Measurements from ENCODE around the gene BAHD1. TPM values are rescaled to one million over a fixed set of nuclear protein-coding genes. Genes with fewer than 3 reads are reported as not detected.
A peak's percentile ranks its signal among the peaks of the same experiment; 100 is the strongest.

The BAHD1 gene
- total and polyA plus RNA-seq, 2 experiments from 2014 or later: 11.2 to 40.1 TPM

DNA sequence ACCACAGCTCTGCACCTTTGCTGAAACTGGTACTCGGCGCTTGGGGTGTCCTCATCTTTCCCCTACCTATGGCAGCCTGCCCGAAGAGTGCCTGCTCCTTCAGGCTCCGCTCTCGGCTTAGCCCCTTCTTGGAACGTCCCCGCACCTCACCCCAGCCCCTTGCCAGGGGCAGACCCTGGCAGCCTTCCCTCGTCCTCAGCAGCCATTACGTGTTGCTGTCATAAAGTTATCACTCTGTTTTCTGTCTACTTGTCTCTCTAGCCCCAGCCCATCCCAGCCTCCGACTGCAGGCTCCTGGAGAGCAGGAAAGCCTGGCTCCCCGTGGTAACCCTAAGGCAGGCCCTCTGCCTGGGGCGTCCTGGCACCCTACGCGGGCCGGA lies 5.1 kb upstream of the BAHD1 start:
- Histone ChIP-seq H3K36me3 (ENCODE audit: insufficient read depth) (no peaks in the 10 kb centered on the region), H4K20me1 (replicated peaks; ENCODE audit: insufficient read depth) (no peaks in the 10 kb centered on the region), H3K4me2 (peak overlapping the region; percentile 100), H3K9me2 (ENCODE audit: insufficient read depth) (no peaks in the 10 kb centered on the region), H3K4me3 (peak overlapping the region; percentile 82), H3K79me2 (replicated peaks; ENCODE audit: insufficient read depth) (0 out of 2 replicates have a peak, but pooled peaks cover 2% of the 10 kb centered on the region), H3K4me1 (ENCODE audit: insufficient read depth) (peaks cover 36% of the 10 kb centered on the region), H3K27ac (ENCODE audit: low read depth) (no peak overlapping the region), H2AFZ (peak overlapping the region; percentile 94), H3K27me3 (ENCODE audit: insufficient read depth) (peaks cover 38% of the 10 kb centered on the region), H3F3A (replicated peaks; ENCODE audit: low read depth) (0 out of 2 replicates have a peak, but pooled peaks cover 9% of the 10 kb centered on the region)
- Mint-ChIP-seq H3K4me3 (peak overlapping the region; percentile 70), H3K4me1 (peaks cover 38% of the 10 kb centered on the region), H3K9me3 (no peaks in the 10 kb centered on the region), H3K36me3 (ENCODE audit: low read depth) (no peaks in the 10 kb centered on the region), H3K27ac (no peak overlapping the region), H3K27me3 (ENCODE audit: insufficient read depth, low read depth, poor library complexity) (peaks cover 46% of the 10 kb centered on the region)
- DNase-seq (ENCODE audit: low spot score): no peak
- ATAC-seq: no peak; the same call in 2 of the 3 replicates
- TF ChIP-seq EZH2 (IDR thresholded peaks at IDR 0.05; ENCODE audit: low read depth, unreplicated experiment) (no peak), ZNF331 (CRISPR knock-in tag; IDR thresholded peaks at IDR 0.05; ENCODE audit: low read depth) (no peak), NANOG (IDR thresholded peaks at IDR 0.05; ENCODE audit: borderline replicate concordance) (no peak), JUNB (IDR thresholded peaks at IDR 0.05; ENCODE audit: unreplicated experiment) (no peak), STAT1 (IDR thresholded peaks at IDR 0.05; ENCODE audit: unreplicated experiment) (no peak), EZH2phosphoT487 (IDR thresholded peaks at IDR 0.05; ENCODE audit: unreplicated experiment) (no peak), POLR2AphosphoS5 (IDR thresholded peaks at IDR 0.05; ENCODE audit: low read depth) (no peak), ZNF114 (CRISPR knock-in tag; IDR thresholded peaks at IDR 0.05) (no peak), CREB1 (CRISPR knock-in tag; IDR thresholded peaks at IDR 0.05; ENCODE audit: low read depth) (no peak)
- TF ChIP-seq, protein P1, sequence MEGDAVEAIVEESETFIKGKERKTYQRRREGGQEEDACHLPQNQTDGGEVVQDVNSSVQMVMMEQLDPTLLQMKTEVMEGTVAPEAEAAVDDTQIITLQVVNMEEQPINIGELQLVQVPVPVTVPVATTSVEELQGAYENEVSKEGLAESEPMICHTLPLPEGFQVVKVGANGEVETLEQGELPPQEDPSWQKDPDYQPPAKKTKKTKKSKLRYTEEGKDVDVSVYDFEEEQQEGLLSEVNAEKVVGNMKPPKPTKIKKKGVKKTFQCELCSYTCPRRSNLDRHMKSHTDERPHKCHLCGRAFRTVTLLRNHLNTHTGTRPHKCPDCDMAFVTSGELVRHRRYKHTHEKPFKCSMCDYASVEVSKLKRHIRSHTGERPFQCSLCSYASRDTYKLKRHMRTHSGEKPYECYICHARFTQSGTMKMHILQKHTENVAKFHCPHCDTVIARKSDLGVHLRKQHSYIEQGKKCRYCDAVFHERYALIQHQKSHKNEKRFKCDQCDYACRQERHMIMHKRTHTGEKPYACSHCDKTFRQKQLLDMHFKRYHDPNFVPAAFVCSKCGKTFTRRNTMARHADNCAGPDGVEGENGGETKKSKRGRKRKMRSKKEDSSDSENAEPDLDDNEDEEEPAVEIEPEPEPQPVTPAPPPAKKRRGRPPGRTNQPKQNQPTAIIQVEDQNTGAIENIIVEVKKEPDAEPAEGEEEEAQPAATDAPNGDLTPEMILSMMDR (conservative IDR thresholded peaks at IDR 0.05; ENCODE audit: low read depth in 2 of 2): no peak
- TF ChIP-seq, protein P2, sequence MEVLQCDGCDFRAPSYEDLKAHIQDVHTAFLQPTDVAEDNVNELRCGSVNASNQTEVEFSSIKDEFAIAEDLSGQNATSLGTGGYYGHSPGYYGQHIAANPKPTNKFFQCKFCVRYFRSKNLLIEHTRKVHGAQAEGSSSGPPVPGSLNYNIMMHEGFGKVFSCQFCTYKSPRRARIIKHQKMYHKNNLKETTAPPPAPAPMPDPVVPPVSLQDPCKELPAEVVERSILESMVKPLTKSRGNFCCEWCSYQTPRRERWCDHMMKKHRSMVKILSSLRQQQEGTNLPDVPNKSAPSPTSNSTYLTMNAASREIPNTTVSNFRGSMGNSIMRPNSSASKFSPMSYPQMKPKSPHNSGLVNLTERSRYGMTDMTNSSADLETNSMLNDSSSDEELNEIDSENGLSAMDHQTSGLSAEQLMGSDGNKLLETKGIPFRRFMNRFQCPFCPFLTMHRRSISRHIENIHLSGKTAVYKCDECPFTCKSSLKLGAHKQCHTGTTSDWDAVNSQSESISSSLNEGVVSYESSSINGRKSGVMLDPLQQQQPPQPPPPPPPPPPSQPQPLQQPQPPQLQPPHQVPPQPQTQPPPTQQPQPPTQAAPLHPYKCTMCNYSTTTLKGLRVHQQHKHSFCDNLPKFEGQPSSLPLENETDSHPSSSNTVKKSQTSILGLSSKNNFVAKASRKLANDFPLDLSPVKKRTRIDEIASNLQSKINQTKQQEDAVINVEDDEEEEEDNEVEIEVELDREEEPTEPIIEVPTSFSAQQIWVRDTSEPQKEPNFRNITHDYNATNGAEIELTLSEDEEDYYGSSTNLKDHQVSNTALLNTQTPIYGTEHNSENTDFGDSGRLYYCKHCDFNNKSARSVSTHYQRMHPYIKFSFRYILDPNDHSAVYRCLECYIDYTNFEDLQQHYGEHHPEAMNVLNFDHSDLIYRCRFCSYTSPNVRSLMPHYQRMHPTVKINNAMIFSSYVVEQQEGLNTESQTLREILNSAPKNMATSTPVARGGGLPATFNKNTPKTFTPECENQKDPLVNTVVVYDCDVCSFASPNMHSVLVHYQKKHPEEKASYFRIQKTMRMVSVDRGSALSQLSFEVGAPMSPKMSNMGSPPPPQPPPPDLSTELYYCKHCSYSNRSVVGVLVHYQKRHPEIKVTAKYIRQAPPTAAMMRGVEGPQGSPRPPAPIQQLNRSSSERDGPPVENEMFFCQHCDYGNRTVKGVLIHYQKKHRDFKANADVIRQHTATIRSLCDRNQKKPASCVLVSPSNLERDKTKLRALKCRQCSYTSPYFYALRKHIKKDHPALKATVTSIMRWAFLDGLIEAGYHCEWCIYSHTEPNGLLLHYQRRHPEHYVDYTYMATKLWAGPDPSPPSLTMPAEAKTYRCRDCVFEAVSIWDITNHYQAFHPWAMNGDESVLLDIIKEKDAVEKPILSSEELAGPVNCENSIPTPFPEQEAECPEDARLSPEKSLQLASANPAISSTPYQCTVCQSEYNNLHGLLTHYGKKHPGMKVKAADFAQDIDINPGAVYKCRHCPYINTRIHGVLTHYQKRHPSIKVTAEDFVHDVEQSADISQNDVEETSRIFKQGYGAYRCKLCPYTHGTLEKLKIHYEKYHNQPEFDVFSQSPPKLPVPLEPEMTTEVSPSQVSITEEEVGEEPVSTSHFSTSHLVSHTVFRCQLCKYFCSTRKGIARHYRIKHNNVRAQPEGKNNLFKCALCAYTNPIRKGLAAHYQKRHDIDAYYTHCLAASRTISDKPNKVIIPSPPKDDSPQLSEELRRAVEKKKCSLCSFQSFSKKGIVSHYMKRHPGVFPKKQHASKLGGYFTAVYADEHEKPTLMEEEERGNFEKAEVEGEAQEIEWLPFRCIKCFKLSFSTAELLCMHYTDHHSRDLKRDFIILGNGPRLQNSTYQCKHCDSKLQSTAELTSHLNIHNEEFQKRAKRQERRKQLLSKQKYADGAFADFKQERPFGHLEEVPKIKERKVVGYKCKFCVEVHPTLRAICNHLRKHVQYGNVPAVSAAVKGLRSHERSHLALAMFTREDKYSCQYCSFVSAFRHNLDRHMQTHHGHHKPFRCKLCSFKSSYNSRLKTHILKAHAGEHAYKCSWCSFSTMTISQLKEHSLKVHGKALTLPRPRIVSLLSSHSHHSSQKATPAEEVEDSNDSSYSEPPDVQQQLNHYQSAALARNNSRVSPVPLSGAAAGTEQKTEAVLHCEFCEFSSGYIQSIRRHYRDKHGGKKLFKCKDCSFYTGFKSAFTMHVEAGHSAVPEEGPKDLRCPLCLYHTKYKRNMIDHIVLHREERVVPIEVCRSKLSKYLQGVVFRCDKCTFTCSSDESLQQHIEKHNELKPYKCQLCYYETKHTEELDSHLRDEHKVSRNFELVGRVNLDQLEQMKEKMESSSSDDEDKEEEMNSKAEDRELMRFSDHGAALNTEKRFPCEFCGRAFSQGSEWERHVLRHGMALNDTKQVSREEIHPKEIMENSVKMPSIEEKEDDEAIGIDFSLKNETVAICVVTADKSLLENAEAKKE (CRISPR knock-in tag; IDR thresholded peaks at IDR 0.05): no peak
- TF ChIP-seq, protein P3, sequence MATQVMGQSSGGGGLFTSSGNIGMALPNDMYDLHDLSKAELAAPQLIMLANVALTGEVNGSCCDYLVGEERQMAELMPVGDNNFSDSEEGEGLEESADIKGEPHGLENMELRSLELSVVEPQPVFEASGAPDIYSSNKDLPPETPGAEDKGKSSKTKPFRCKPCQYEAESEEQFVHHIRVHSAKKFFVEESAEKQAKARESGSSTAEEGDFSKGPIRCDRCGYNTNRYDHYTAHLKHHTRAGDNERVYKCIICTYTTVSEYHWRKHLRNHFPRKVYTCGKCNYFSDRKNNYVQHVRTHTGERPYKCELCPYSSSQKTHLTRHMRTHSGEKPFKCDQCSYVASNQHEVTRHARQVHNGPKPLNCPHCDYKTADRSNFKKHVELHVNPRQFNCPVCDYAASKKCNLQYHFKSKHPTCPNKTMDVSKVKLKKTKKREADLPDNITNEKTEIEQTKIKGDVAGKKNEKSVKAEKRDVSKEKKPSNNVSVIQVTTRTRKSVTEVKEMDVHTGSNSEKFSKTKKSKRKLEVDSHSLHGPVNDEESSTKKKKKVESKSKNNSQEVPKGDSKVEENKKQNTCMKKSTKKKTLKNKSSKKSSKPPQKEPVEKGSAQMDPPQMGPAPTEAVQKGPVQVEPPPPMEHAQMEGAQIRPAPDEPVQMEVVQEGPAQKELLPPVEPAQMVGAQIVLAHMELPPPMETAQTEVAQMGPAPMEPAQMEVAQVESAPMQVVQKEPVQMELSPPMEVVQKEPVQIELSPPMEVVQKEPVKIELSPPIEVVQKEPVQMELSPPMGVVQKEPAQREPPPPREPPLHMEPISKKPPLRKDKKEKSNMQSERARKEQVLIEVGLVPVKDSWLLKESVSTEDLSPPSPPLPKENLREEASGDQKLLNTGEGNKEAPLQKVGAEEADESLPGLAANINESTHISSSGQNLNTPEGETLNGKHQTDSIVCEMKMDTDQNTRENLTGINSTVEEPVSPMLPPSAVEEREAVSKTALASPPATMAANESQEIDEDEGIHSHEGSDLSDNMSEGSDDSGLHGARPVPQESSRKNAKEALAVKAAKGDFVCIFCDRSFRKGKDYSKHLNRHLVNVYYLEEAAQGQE (IDR thresholded peaks at IDR 0.05; ENCODE audit: unreplicated experiment): no peak

Data from GM23338 (cell line).